Hepatocyte (in vitro differentiated cells): Measurements from ENCODE around the gene TOLLIP.

Source experiments
- EZH2phosphoT487 ChIP-seq: fragments of 200-600 bp; sonication (generic); IDR thresholded peaks from one replicate; pipeline ENCODE4 v1.6.1; 2018; ENCODE audit warnings: antibody characterized with exemption, mild to moderate bottlenecking, low read depth, moderate library complexity; ENCODE audit not compliant: unreplicated experiment, severe bottlenecking
- TF ChIP-seq, protein P1 (sequence below): fragments of 200-600 bp; sonication (generic); IDR thresholded peaks from 2 replicates; pipeline ENCODE4 v1.5.1; 2016; ENCODE audit warnings: antibody characterized with exemption, mild to moderate bottlenecking; ENCODE audit not compliant: poor library complexity

DNA sequence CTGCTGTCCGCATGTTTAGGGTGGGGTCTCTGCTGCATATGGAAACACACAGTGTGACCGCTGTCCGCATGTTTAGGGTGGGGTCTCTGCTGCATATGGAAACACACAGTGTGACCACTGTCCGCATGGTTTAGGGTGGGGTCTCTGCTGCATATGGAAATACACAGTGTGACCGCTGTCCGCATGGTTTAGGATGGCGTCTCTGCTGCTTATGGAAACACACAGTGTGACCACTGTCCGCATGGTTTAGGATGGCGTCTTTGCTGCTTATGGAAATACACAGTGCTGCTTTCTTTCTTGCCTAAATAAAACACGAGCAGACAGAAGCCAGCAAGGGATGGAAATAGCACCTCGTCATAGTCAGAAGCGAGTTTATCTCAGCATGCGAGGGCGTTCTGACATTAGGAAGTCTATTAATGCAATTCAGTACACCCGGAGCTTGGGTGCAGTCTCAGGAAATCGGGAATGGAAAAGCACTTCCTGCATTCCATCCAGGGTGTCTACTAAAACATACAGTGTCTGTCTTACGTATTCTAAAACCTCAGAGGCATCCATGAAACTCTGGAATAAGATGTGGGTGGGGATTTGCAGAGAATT lies 32.6 kb upstream of the TOLLIP start:
- no peak for TF ChIP-seq EZH2phosphoT487
- TF ChIP-seq, protein P1, sequence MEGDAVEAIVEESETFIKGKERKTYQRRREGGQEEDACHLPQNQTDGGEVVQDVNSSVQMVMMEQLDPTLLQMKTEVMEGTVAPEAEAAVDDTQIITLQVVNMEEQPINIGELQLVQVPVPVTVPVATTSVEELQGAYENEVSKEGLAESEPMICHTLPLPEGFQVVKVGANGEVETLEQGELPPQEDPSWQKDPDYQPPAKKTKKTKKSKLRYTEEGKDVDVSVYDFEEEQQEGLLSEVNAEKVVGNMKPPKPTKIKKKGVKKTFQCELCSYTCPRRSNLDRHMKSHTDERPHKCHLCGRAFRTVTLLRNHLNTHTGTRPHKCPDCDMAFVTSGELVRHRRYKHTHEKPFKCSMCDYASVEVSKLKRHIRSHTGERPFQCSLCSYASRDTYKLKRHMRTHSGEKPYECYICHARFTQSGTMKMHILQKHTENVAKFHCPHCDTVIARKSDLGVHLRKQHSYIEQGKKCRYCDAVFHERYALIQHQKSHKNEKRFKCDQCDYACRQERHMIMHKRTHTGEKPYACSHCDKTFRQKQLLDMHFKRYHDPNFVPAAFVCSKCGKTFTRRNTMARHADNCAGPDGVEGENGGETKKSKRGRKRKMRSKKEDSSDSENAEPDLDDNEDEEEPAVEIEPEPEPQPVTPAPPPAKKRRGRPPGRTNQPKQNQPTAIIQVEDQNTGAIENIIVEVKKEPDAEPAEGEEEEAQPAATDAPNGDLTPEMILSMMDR = no peak
